IMR-90 (cell line): ENCODE results near the gene ZNF169.

Source experiments
- CHD1 ChIP-seq: IDR thresholded peaks from 2 replicates; pipeline ENCODE4 v1.6.1; 2012; ENCODE audit warnings: low read depth, low read length, improper control_type of control experiment
- CTCF ChIP-seq: conservative IDR thresholded peaks from 2 replicates; pipeline ENCODE4 v1.5.1; 2012; ENCODE audit warnings: mild to moderate bottlenecking, low read depth, low read length, improper control_type of control experiment
- POLR2A ChIP-seq: IDR thresholded peaks from 2 replicates; pipeline ENCODE4 v1.6.1; 2012; ENCODE audit warnings: mild to moderate bottlenecking, low read depth, low read length
- RAD21 ChIP-seq: IDR thresholded peaks from 2 replicates; pipeline ENCODE4 v1.6.1; 2012; ENCODE audit warnings: low read length, improper control_type of control experiment
- RFX5 ChIP-seq: IDR thresholded peaks from 2 replicates; pipeline ENCODE4 v1.8.0; 2012; ENCODE audit warnings: low read depth, mild to moderate bottlenecking, low read length, moderate library complexity

- TF ChIP-seq CTCF (no peak), RAD21 (no peak), RFX5 (no peak), CHD1 (no peak), POLR2A (no peak)
Observed at GRCh38 chr9:94281101-94281500, 22.0 kb downstream of the ZNF169 start.
